C4-2B (cell line): Measurements from ENCODE around the gene LRP10.

Experiments used
- ZFX ChIP-seq: fragments of 450-650 bp; IDR thresholded peaks from 2 replicates; pipeline ENCODE4 v1.6.1; 2017
- TF ChIP-seq, protein P1 (sequence below): fragments of 450-650 bp; conservative IDR thresholded peaks from 2 replicates; pipeline ENCODE4 v1.5.1; 2017; ENCODE audit warnings: mild to moderate bottlenecking

DNA sequence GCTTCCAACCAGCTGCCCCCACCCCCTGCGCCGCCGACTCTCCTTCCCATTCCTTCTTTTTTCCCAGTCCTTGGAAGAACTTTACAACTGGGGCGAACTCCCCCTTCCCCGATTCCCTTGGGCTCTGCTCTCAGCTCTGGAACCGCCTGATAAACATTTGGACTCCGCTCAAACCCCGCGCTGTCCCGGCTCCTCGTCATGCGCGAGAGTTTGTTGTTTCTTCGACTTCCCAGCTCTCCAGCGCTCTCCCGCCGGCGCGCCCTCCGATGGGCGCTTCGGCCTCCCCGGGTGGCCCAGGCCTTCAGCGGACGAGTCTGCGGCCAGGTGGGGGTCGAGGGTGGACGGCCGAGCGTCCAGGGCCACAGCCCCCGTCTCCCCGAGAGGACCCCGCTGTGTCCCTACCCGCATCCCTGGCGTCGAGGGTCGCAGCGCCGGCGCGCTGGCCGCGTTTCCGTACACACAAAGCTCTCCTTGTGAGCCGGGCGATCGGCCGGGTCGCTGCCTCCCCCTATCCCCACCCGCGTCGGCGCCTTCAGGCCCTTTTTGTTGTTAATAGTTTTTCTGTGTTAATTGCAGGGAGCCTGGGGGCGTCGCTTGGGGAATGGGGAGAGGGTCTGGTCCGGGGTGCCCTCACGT lies 34.3 kb upstream of the LRP10 start:
- TF ChIP-seq, protein P1, sequence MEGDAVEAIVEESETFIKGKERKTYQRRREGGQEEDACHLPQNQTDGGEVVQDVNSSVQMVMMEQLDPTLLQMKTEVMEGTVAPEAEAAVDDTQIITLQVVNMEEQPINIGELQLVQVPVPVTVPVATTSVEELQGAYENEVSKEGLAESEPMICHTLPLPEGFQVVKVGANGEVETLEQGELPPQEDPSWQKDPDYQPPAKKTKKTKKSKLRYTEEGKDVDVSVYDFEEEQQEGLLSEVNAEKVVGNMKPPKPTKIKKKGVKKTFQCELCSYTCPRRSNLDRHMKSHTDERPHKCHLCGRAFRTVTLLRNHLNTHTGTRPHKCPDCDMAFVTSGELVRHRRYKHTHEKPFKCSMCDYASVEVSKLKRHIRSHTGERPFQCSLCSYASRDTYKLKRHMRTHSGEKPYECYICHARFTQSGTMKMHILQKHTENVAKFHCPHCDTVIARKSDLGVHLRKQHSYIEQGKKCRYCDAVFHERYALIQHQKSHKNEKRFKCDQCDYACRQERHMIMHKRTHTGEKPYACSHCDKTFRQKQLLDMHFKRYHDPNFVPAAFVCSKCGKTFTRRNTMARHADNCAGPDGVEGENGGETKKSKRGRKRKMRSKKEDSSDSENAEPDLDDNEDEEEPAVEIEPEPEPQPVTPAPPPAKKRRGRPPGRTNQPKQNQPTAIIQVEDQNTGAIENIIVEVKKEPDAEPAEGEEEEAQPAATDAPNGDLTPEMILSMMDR: no peak
- no peak for TF ChIP-seq ZFX
